H9 (cell line): ENCODE data around the gene USP17L27. TPM values are rescaled to one million over a fixed set of nuclear protein-coding genes. Genes with fewer than 3 reads are reported as not detected.
"Not testable (repeated sequence)": the region's sequence is repeated elsewhere in the genome, so short reads cannot be mapped to it uniquely, and the experiment has no call there.

ENCODE experiments used
- DNase-seq: peaks from one replicate; pipeline ENCODE4 v3.0.0-alpha.2; 2017
- H2AFZ ChIP-seq: one replicate; pipeline ENCODE4 v1.6.1; 2013; ENCODE audit warnings: mild to moderate bottlenecking, low read length, control low read depth, moderate library complexity
- H2AK5ac ChIP-seq: 2 replicates; pipeline ENCODE4 v1.6.1; 2013; ENCODE audit warnings: low read length, control low read depth, mixed read lengths; ENCODE audit not compliant: insufficient read length
- H2BK120ac ChIP-seq: one replicate; pipeline ENCODE4 v1.6.1; 2013; ENCODE audit warnings: low read depth, mild to moderate bottlenecking, low read length, control low read depth, inconsistent platforms; ENCODE audit not compliant: poor library complexity, severe bottlenecking
- H2BK12ac ChIP-seq: 2 replicates; pipeline ENCODE4 v1.6.1; 2013; ENCODE audit warnings: low read length, control low read depth, mixed read lengths, low read depth; ENCODE audit not compliant: insufficient read length
- H2BK15ac ChIP-seq: 2 replicates; pipeline ENCODE4 v1.6.1; 2013; ENCODE audit warnings: low read depth, low read length, control low read depth
- H2BK20ac ChIP-seq: one replicate; pipeline ENCODE4 v1.6.1; 2013; ENCODE audit warnings: low read depth, mild to moderate bottlenecking, low read length, control low read depth, inconsistent platforms; ENCODE audit not compliant: poor library complexity, severe bottlenecking
- H2BK5ac ChIP-seq: 2 replicates; pipeline ENCODE4 v1.6.1; 2013; ENCODE audit warnings: low read length, control low read depth, mixed read lengths; ENCODE audit not compliant: insufficient read length
- H3K14ac ChIP-seq: 2 replicates; pipeline ENCODE4 v1.6.1; 2013; ENCODE audit warnings: low read length, control low read depth; ENCODE audit not compliant: insufficient read depth
- H3K18ac ChIP-seq: 2 replicates; pipeline ENCODE4 v1.6.1; 2013; ENCODE audit warnings: low read depth, mild to moderate bottlenecking, mixed read lengths, low read length, control low read depth; ENCODE audit not compliant: insufficient read length
- H3K23ac ChIP-seq: 2 replicates; pipeline ENCODE4 v1.6.1; 2013; ENCODE audit warnings: low read length, control low read depth, mixed read lengths, low read depth; ENCODE audit not compliant: insufficient read length
- H3K23me2 ChIP-seq: 2 replicates; pipeline ENCODE4 v1.6.1; 2013; ENCODE audit warnings: low read depth, mild to moderate bottlenecking, mixed read lengths, low read length, control low read depth; ENCODE audit not compliant: insufficient read length, poor library complexity, severe bottlenecking
- H3K27ac ChIP-seq: 2 replicates; pipeline ENCODE4 v1.5.1; 2013; ENCODE audit warnings: low read length, control low read depth, mixed read lengths, low read depth; ENCODE audit not compliant: insufficient read length
- H3K27me3 ChIP-seq: 2 replicates; pipeline ENCODE4 v1.6.1; 2013; ENCODE audit warnings: low read length, control low read depth, inconsistent platforms; ENCODE audit not compliant: insufficient read depth
- H3K4ac ChIP-seq: 2 replicates; pipeline ENCODE4 v1.6.1; 2013; ENCODE audit warnings: low read depth, mild to moderate bottlenecking, control low read depth, inconsistent platforms, low read length, moderate library complexity
- H3K4me1 ChIP-seq: 2 replicates; pipeline ENCODE4 v1.6.1; 2013; ENCODE audit warnings: low read length, control low read depth, inconsistent platforms; ENCODE audit not compliant: insufficient read depth
- H3K4me2 ChIP-seq: 2 replicates; pipeline ENCODE4 v1.6.1; 2013; ENCODE audit warnings: low read length, control low read depth, mixed read lengths; ENCODE audit not compliant: insufficient read length, insufficient read depth
- H3K56ac ChIP-seq: 2 replicates; pipeline ENCODE4 v1.6.1; 2013; ENCODE audit warnings: low read depth, mild to moderate bottlenecking, mixed read lengths, low read length, control low read depth; ENCODE audit not compliant: insufficient read length
- H3K79me1 ChIP-seq: 2 replicates; pipeline ENCODE4 v1.6.1; 2013; ENCODE audit warnings: low read depth, mild to moderate bottlenecking, moderate library complexity, low read length, control low read depth, inconsistent platforms; ENCODE audit not compliant: insufficient read depth, poor library complexity, severe bottlenecking
- H3K79me2 ChIP-seq: 2 replicates; pipeline ENCODE4 v1.6.1; 2013; ENCODE audit warnings: low read length, control low read depth, inconsistent platforms; ENCODE audit not compliant: insufficient read depth
- H3K9ac ChIP-seq: 2 replicates; pipeline ENCODE4 v1.6.1; 2013; ENCODE audit warnings: low read length, control low read depth, mixed read lengths; ENCODE audit not compliant: insufficient read length; ENCODE audit errors: extremely low read depth
- H3K9me3 ChIP-seq: one replicate; pipeline ENCODE4 v1.6.1; 2013; ENCODE audit warnings: low read depth, low read length, inconsistent platforms; ENCODE audit not compliant: control insufficient read depth
- H3T11ph ChIP-seq: one replicate; pipeline ENCODE4 v1.6.1; 2013; ENCODE audit warnings: mild to moderate bottlenecking, low read length, control low read depth, inconsistent platforms
- H4K20me1 ChIP-seq: one replicate; pipeline ENCODE4 v1.6.1; 2013; ENCODE audit not compliant: control insufficient read depth, insufficient read length, insufficient read depth
- H4K5ac ChIP-seq: 2 replicates; pipeline ENCODE4 v1.6.1; 2013; ENCODE audit warnings: low read depth, mild to moderate bottlenecking, mixed read lengths, low read length, control low read depth; ENCODE audit not compliant: insufficient read length
- H4K8ac ChIP-seq: replicated peaks from 2 replicates; pipeline ENCODE4 v1.6.1; 2013; ENCODE audit warnings: low read length, control low read depth, mixed read lengths, low read depth; ENCODE audit not compliant: insufficient read length
- H4K91ac ChIP-seq: 2 replicates; pipeline ENCODE4 v1.6.1; 2013; ENCODE audit warnings: low read depth, mild to moderate bottlenecking, moderate library complexity, mixed read lengths, low read length, control low read depth; ENCODE audit not compliant: insufficient read length
- H3K27ac Mint-ChIP-seq, 3 experiments: 2 replicates in 2 of 3; 3 replicates in 1 of 3; pipeline ENCODE4 v1.8.0; 2020 to 2021; ENCODE audit warnings: mixed read lengths in 3 of 3, mild to moderate bottlenecking in 1 of 3, moderate library complexity in 1 of 3
- H3K27me3 Mint-ChIP-seq: 2 replicates; pipeline ENCODE4 v1.8.0; 2021; ENCODE audit warnings: low read depth, mild to moderate bottlenecking, moderate library complexity, mixed read lengths
- H3K36me3 Mint-ChIP-seq, 3 experiments: 2 replicates in 2 of 3; 3 replicates in 1 of 3; pipeline ENCODE4 v1.8.0; 2020 to 2021; ENCODE audit warnings: low read depth in 3 of 3, mixed read lengths in 3 of 3; ENCODE audit not compliant: insufficient read depth in 1 of 3
- H3K4me1 Mint-ChIP-seq, 2 experiments: 2 replicates each; pipeline ENCODE4 v1.8.0; 2020; ENCODE audit warnings: mixed read lengths in 2 of 2
- H3K4me3 Mint-ChIP-seq, 2 experiments: 2 replicates in 1 of 2; 3 replicates in 1 of 2; pipeline ENCODE4 v1.8.0; 2020 to 2021; ENCODE audit warnings: mild to moderate bottlenecking in 2 of 2, mixed read lengths in 2 of 2, moderate library complexity in 1 of 2
- H3K9me3 Mint-ChIP-seq, 2 experiments: 2 replicates in 1 of 2; 3 replicates in 1 of 2; pipeline ENCODE4 v1.8.0; 2020; ENCODE audit warnings: mild to moderate bottlenecking in 2 of 2, mixed read lengths in 2 of 2, moderate library complexity in 1 of 2
- WGBS: extraction: QIAGEN DNeasy Blood & Tissue Kit; methylation state at CpG from one replicate; pipeline ENCODE4 v1.1.7; 2013; ENCODE audit warnings: missing lambda C conversion rate, low lambda C conversion rate, mixed read lengths; ENCODE audit not compliant: insufficient read length; ENCODE audit errors: extremely low coverage; 5-methylcytosine and 5-hydroxymethylcytosine counted together
- long read RNA-seq: library from polyadenylated mRNA; unstranded; transcript quantifications from one replicate; pipeline ENCODE4 v2.0.0, GENCODE V29; 2020
- total RNA-seq: library from RNA; stranded (reverse); gene quantifications from 2 replicates; pipeline ENCODE4 v1.2.1, GENCODE V29; 2021

Gene USP17L27, protein sequence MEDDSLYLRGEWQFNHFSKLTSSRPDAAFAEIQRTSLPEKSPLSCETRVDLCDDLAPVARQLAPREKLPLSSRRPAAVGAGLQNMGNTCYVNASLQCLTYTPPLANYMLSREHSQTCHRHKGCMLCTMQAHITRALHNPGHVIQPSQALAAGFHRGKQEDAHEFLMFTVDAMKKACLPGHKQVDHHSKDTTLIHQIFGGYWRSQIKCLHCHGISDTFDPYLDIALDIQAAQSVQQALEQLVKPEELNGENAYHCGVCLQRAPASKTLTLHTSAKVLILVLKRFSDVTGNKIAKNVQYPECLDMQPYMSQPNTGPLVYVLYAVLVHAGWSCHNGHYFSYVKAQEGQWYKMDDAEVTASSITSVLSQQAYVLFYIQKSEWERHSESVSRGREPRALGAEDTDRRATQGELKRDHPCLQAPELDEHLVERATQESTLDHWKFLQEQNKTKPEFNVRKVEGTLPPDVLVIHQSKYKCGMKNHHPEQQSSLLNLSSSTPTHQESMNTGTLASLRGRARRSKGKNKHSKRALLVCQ
- not detected in 2 replicates for total RNA-seq
- long read RNA-seq, result 0 reads

DNA sequence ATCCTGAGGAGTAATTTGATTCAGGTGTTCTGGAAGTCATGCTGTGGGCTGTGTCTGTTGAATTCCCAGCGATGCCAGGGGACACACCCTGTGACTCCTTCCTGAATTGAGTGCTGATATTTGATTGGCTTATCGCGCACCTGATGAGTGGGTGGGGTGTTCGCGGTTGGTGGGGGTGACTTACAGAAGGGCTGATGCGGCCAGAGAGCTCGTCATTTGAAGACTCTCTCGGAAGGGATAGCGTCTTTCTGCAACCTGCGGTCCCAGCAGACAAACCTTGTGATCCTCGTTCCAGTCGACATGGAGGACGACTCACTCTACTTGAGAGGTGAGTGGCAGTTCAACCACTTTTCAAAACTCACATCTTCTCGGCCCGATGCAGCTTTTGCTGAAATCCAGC, at the start of gene USP17L27:
TSS of gene USP17L27 (plus strand) at position 301 of the 400 bp plus-strand sequence. CDS start at position 301, 0 bp downstream.
- not testable (repeated sequence) for H3K79me1 ChIP-seq, H3K23me2 ChIP-seq, H3K27me3 Mint-ChIP-seq, H3T11ph ChIP-seq, H3K27me3 ChIP-seq, H2AFZ ChIP-seq, H4K91ac ChIP-seq, H2BK20ac ChIP-seq, H3K4me2 ChIP-seq, H2BK15ac ChIP-seq, H3K9ac ChIP-seq, H3K4me1 ChIP-seq, H3K4me3 Mint-ChIP-seq, H3K27ac ChIP-seq, H2BK120ac ChIP-seq, H2AK5ac ChIP-seq, H3K79me2 ChIP-seq, H3K36me3 Mint-ChIP-seq, DNase-seq, H3K18ac ChIP-seq, H3K23ac ChIP-seq, H4K8ac ChIP-seq, H3K27ac Mint-ChIP-seq, H2BK5ac ChIP-seq, H3K9me3 Mint-ChIP-seq, H2BK12ac ChIP-seq, H3K9me3 ChIP-seq, H4K20me1 ChIP-seq, H3K14ac ChIP-seq, H3K4ac ChIP-seq, H3K4me1 Mint-ChIP-seq, H4K5ac ChIP-seq, H3K56ac ChIP-seq
- WGBS, result no CpG with 5 or more reads among the region's 15 CpGs

DNA sequence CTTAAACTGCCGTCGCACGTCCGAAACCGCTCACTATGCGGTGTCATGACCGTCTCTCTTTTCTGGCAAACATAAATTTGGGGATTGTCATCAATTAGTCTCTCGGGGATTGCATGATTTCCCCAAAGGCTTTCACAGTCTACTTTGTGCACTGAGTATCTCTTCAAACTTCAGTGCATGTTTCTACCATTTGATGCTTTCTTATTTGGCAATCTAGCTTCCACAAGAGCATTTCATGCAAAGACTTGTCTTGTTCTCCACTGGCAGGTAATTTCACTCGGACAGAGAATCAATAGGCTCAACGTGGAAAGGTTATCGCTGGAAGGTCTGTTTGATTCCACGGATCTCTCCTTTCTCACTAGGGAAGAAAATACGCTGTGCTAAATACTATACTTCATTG, 19.8 kb upstream of the USP17L27 start:
- H3K4me3 Mint-ChIP-seq, H4K5ac ChIP-seq, H3K4me1 ChIP-seq, H2BK15ac ChIP-seq, H3K36me3 Mint-ChIP-seq, H3K79me1 ChIP-seq, H2BK12ac ChIP-seq, H4K8ac ChIP-seq, H3T11ph ChIP-seq, H3K9ac ChIP-seq, H3K4ac ChIP-seq, H3K56ac ChIP-seq, H2AK5ac ChIP-seq, H2BK20ac ChIP-seq, H3K27me3 ChIP-seq, H3K27ac Mint-ChIP-seq, H3K27ac ChIP-seq, H3K14ac ChIP-seq, H3K18ac ChIP-seq, H3K9me3 Mint-ChIP-seq, DNase-seq, H4K91ac ChIP-seq, H3K9me3 ChIP-seq, H3K23me2 ChIP-seq, H3K23ac ChIP-seq, H3K4me1 Mint-ChIP-seq, H3K79me2 ChIP-seq, H2BK120ac ChIP-seq, H4K20me1 ChIP-seq, H2BK5ac ChIP-seq, H2AFZ ChIP-seq, H3K4me2 ChIP-seq, H3K27me3 Mint-ChIP-seq: not testable (repeated sequence)
- WGBS, result no CpG with 5 or more reads among the region's 13 CpGs
